ENCODE measurements around the gene IPO4. TPM values are rescaled to one million over a fixed set of nuclear protein-coding genes. Genes with fewer than 3 reads are reported as not detected.

Gene IPO4
- total RNA-seq, 4 donors from 2014 or later: 35.7 to 73.2 (median 55.4) TPM

DNA sequence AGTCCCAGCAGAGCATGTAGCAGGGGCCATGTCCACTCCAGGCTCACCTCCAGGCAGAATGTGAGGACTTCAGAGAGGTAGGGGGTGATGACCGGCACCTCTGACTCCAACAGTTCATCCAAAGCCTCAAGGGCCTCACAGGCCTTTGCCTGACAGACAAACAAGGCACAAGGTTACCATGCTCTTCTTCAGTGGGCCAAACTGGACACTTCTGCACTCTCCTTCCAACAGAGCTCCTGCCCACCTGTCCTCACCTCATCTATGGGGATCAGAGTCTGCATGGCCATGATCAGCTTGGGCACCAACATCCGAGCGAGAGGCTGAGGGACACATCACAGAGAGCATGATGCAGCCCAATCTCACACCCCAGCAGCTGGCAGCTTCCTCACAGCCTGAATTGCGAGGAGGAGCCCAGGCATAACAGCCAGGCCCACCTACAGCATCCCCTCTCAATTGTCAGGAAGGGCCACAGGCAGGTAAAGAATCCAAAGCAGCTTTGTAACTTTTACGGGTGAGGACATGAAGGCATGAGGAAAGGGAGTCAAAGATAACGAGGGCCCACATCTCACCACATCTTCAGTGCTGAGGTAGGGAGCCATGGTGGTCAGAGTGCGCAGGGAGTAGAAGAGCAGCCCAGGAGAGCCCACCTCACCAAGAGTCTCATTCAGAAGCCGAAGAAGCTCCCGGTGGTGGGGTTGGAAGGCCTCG lies 1.6 kb downstream of the IPO4 start:
- TF ChIP-seq, protein P1, sequence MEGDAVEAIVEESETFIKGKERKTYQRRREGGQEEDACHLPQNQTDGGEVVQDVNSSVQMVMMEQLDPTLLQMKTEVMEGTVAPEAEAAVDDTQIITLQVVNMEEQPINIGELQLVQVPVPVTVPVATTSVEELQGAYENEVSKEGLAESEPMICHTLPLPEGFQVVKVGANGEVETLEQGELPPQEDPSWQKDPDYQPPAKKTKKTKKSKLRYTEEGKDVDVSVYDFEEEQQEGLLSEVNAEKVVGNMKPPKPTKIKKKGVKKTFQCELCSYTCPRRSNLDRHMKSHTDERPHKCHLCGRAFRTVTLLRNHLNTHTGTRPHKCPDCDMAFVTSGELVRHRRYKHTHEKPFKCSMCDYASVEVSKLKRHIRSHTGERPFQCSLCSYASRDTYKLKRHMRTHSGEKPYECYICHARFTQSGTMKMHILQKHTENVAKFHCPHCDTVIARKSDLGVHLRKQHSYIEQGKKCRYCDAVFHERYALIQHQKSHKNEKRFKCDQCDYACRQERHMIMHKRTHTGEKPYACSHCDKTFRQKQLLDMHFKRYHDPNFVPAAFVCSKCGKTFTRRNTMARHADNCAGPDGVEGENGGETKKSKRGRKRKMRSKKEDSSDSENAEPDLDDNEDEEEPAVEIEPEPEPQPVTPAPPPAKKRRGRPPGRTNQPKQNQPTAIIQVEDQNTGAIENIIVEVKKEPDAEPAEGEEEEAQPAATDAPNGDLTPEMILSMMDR (IDR thresholded peaks at IDR 0.05 in 4 of 5, conservative IDR thresholded peaks at IDR 0.05 in 1 of 5): no peak
- TF ChIP-seq POLR2A (IDR thresholded peaks at IDR 0.05): no peak
- intact Hi-C loops (cut with DNase I; ENCODE audit: low total_unique reads) (no loop called here), in situ Hi-C loops (cut with MboI; ENCODE audit: low sequenced_read_pairs in 4 of 4) (no loop called here)
- no peaks in the 10 kb centered on the region for H3K27me3 ChIP-seq
- H3K9me3 ChIP-seq: no peaks in the 10 kb centered on the region
- ATAC-seq: no peak
- DNase-seq: no peak
- peak overlapping the region in 1 of 4 donors; percentile 84 for H3K4me3 ChIP-seq
- peaks cover 12 to 16% of the 10 kb centered on the region in 2 donors for H3K4me1 ChIP-seq
- H3K36me3 ChIP-seq: peaks cover 0 to 58% of the 10 kb centered on the region in 2 donors
- H3K27ac ChIP-seq: peak overlapping the region in 1 of 4 donors; percentile 89

DNA sequence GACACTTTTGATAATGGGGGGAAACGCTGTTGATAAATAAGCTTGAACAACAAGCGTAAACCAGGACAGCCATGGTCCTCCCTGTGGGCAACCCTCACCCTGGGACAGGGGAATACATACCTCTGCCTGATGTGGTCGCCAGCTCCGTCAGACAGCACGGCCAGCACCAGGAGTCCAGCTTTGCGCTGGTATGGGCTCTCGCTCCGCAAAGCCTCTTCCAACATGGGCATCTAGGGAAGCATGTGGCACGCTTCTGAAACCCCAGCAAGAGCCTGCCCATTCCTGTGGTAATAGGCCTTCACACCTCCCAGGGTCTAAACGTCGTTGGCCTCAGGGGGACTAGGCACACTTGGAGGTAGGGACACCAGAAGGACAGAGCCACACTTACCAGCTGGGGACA lies 2.9 kb downstream of the IPO4 start:
- Histone ChIP-seq H3K4me3 (no peak overlapping the region), H3K4me1 (peaks cover 12 to 16% of the 10 kb centered on the region in 2 donors), H3K36me3 (peaks cover 0 to 64% of the 10 kb centered on the region in 2 donors), H3K27me3 (no peaks in the 10 kb centered on the region), H3K27ac (no peak overlapping the region), H3K9me3 (no peaks in the 10 kb centered on the region)
- intact Hi-C loops (cut with DNase I; ENCODE audit: low total_unique reads) (no loop called here), in situ Hi-C loops (cut with MboI; ENCODE audit: low sequenced_read_pairs in 4 of 4) (no loop called here)
- TF ChIP-seq, protein P1 (IDR thresholded peaks at IDR 0.05 in 4 of 5, conservative IDR thresholded peaks at IDR 0.05 in 1 of 5): no peak
- TF ChIP-seq POLR2A (IDR thresholded peaks at IDR 0.05): no peak
- ATAC-seq: no peak
- DNase-seq: no peak

DNA sequence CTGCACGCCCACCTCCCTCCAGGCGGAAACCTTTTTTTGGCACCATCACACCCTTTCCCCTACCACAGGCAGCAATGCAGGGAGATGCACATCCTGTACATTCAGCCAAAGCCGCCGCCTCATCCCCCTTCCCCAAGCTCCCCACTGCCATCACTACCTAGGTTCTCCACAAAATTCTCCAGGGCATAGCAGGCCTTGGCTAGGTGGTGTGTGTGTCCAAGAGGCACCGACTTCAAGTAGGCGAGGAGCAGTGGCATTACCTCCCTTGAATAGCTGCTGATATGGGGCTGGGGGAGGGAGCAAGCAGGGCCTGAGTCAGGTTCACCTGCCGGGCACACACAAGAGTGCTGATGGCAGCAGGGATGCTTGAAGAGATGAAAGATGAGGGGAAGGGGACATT lies 3.6 kb downstream of the IPO4 start:
- no peak overlapping the region for H3K27ac ChIP-seq
- H3K36me3 ChIP-seq: peaks cover 0 to 71% of the 10 kb centered on the region in 2 donors
- no peak for TF ChIP-seq POLR2A (IDR thresholded peaks at IDR 0.05)
- TF ChIP-seq, protein P1 (IDR thresholded peaks at IDR 0.05 in 4 of 5, conservative IDR thresholded peaks at IDR 0.05 in 1 of 5): no peak
- in situ Hi-C loops (cut with MboI; ENCODE audit: low sequenced_read_pairs in 4 of 4) (no loop called here), intact Hi-C loops (cut with DNase I; ENCODE audit: low total_unique reads) (no loop called here)
- H3K9me3 ChIP-seq: no peaks in the 10 kb centered on the region
- peaks cover 15 to 19% of the 10 kb centered on the region in 2 donors for H3K4me1 ChIP-seq
- ATAC-seq (no peak), DNase-seq (no peak)
- no peak overlapping the region for H3K4me3 ChIP-seq
- H3K27me3 ChIP-seq: no peaks in the 10 kb centered on the region

DNA sequence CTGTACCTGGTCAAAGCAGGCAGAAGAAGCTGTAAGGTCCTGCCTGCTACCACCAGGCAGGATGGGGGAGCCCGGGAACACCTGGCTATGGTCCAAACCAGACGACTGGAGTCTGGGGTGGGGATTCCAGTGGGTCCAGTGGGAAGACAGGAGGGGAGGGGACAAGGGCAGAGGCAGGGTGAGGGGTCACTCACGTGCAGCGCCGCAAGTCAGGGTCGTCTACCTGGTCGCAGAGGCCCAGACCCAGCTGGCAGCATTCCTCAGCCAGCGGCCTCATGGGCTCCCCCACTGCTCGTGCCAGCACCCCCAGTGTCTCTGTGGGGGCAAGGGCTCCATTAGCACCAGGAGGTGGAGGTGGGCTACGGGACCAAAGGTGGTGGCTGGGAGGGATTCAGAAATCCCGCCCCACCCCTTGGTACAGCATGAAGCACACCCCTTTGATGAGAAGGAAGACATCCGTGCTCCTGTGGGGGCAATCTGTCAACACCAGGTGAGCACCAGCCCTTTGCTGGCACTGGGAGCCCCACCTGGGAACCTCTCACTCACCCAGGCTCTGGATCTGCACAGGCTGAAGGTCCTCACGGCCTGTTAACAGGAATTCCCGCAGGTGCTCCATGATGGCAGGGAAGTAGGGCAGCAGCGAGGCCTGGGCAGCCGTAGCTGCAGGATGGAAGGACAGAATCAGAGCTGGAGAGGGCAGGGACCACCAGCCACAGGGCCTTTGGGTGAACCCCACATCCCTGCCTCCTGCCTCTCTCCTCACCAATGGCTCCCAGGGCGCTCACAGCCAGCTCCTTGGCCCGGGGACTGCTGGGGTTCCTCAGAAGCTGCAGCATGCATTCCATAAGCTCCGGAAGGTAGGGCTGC lies 4.3 kb downstream of the IPO4 start:
- in situ Hi-C loops (cut with MboI; ENCODE audit: low sequenced_read_pairs in 4 of 4): no loop called here
- no peak overlapping the region for H3K27ac ChIP-seq
- TF ChIP-seq, protein P1 (IDR thresholded peaks at IDR 0.05 in 4 of 5, conservative IDR thresholded peaks at IDR 0.05 in 1 of 5): no peak
- no peak for TF ChIP-seq POLR2A (IDR thresholded peaks at IDR 0.05)
- H3K27me3 ChIP-seq: no peaks in the 10 kb centered on the region
- DNase-seq (no peak), ATAC-seq (no peak)
- H3K9me3 ChIP-seq: no peaks in the 10 kb centered on the region
- peaks cover 0 to 77% of the 10 kb centered on the region in 2 donors for H3K36me3 ChIP-seq
- H3K4me1 ChIP-seq: peaks cover 22 to 26% of the 10 kb centered on the region in 2 donors
- intact Hi-C loops (cut with DNase I; ENCODE audit: low total_unique reads): no loop called here
- no peak overlapping the region for H3K4me3 ChIP-seq
